GM21576 (cell line): ENCODE measurements around the gene CCDC192.
"Not testable (repeated sequence)": the region's sequence is repeated elsewhere in the genome, so short reads cannot be mapped to it uniquely, and the experiment has no call there.

Experiments
- ATAC-seq: cut with Tn5 transposase; IDR thresholded peaks from one replicate; pipeline ENCODE4 v1.9.1; 2021; ENCODE audit warnings: mild to moderate bottlenecking, moderate library complexity; ENCODE audit not compliant: unreplicated experiment

CCDC192 gene

DNA sequence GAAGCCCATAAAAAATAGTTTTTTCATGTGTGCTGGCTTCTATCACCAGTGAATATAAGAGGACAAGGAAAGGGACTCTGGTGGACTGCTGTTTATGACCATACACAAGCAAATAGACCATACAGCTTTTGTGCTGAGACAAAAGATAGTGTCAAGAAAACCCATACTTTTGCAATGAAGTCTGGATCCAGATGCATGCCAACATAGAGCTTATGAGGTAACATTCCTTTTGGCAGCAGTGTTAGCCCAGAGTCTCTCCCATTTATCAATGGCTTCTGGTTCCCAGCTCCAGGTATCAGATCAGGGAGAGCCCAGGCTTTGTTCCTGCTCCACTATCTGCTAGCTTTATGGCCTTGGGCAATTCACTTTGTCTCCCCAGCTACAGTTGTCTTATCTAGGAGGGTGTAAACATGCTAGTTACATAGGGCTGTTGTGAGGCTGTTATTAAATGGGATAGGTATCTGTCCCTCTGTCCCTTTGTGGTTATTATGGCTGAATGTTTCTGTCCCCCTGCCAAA, 55.6 kb downstream of the CCDC192 start:
- ATAC-seq = no peak

DNA sequence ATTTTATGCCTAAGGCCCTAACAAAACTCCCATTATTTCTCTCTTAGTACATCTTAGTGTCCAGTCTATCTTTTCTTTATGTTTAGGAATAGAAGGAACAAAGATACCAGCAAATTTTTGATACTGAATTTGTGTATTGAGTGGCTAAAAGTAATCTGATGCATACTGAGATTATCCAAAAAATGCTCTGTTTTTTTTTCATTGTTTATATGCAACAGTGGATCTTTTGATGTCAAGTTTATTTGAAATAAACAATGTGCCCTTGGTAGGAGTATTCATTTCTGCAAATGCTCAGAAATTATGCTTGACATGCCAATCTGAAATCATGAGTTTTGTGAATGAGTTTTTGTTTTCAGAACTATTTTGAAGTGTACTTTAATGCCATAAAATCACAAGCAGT, 58.7 kb downstream of the CCDC192 start:
- no peak for ATAC-seq

DNA sequence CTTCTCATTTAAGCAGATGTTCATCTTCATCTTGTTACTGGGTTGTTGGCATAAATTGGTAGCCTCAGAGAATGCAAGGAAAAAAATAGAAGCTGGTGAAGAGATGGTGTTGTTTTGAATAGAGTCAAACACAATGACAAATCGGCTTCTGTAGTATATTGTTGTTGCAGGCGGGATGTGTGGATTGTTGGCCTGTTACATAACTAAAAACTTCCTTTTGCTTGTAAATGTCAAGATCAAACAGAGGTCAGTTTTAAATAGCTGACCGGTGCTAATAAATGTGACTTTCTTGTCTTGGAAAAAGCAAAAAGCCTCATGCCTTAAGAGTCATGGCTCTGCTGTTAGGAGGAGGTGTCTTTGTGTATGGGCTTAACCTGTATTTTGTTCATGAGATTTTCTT, 59.2 kb downstream of the CCDC192 start:
- no peak for ATAC-seq

DNA sequence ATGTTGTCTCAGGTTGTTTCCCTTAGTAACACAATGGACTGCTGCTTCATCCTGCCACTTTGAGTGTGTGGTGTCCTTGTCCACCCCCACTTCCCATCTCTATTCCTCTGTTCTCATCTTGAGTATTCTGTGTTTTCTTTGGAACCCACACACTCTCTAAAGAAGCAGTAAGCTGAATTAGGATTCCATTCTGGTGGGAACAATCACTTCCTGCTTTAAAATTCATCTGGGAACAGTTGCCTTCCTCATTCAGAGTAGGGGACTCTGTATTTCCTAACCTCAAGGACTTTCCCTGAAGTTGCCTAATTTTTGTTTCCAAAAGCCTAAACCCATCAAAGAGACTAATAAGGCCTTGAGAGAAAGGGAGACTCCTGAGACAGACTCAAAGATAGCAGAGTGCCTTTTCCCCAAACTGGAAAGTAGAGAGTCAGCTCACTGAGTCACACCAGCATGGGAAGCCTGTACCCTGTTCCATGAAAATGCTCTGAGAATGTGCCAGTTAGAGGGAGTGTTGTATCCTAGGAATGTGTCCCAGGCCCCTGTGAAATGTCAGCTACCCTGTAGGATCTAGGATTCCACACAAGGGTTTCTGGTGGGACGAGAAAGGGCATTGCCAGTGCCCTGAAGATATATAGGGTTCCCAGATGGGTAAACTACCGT, 63.6 kb downstream of the CCDC192 start:
- no peak for ATAC-seq

DNA sequence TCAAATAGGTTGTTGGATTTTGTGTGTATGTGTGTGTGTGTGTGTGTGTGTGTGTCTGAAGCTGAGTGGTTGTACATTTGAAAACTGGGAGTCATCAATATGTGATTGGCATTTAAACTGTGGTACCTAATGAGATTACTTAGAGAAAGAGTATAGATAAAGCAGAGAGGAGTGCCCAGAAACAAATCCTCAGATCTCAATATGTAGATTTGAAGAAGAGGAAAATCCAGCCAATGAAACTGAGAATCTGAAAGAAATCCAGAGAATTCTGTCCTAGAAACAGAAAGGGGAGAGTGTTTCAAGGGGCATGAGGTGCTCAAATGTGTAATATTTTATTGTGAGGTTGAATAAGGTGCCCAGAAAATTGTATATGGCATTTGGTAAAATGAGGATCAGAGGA, 66.2 kb downstream of the CCDC192 start:
- no peak for ATAC-seq

DNA sequence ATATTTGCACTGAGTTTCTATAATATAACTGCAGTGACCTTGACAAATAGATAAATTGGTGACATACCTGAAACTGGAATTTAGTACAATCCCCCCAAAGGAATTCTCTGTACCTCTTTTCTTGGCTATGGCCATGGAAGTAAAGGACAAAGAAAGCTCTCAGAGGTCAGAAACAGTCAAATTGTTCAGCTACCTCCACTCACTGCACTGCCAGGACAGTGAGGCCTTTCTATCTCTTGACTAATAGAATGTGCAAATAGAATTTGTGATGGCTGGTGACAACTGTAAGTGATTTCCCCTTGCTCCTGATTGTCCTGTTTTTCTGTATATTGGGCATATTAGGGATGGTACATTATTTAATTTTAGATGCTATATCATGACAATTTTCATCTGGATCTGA, 67.1 kb downstream of the CCDC192 start:
- ATAC-seq = no peak

DNA sequence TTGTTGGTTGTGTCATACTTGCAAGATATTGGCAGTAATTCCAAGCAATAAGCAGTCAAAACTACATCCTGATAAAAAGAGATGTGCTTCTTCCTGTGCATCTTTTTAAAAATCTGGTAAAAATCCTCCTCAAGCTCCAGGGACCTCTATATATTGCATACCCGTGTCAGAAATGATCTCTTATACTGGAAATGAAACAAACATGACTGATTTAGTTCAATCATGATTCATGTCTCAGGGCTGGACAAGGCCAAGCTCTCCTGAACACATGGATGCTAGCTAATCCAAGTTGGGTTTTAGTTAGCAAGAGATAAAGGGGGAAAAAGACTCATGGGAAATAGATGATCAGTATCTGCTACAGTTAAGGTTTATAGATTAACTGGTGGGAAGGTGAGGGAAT, 69.3 kb downstream of the CCDC192 start:
- ATAC-seq = no peak

DNA sequence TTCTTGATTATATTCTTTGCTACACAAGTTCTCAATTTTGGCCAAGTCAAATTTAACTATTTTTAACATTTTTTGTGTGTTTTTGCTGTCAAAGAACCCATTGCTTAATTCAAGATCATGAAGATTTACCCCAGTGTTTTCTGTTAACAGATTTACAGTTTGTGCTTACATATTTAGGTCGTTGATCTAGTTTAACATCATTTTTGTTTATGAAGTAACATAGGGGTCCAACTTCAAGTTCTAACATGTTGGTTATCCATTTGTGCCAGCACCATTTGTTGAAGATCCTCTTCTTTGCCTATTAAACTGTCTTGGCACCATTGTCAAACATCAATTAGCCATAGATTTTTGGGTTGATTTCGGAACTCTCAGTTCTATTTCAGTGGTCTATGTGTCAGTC, 71.0 kb downstream of the CCDC192 start:
- no peak for ATAC-seq

DNA sequence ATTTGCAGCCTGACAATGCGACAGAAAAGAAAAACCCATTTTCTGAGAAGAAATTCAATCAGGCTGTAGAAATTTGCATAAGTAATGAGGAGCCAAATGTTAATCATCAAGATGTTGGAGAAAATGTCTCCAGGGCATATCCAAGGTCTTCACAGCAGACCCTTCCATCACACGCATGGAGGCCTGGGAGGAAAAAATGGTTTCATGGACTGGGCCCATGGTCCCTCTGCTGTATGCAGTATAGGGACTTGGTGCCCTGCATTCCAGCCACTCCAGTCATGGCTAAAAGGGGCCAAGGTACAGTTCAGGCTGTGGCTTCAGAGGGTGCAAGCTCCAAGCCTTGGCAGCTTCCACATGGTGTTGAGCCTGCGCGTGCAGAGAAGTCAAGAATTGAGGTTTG, 73.3 kb downstream of the CCDC192 start:
- no peak for ATAC-seq

DNA sequence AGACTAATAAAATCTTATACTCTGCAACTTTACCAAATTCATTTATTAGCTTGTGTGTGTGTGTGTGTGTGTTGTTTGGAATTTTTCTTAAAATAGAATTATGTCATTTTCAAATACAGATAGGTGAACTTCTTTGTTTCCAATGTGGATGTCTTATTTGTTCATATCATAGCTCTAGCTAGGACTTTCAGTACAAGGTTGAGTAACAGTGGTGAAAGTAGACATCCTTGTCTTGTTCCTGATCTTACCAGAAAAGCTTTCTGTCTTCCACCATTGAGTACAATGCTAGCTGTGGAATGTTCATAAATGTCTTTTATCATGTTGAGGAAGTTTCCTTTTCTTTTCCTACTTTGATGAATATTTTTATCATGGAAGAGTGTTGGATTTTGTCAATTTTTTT, 74.8 kb downstream of the CCDC192 start:
- ATAC-seq = no peak

DNA sequence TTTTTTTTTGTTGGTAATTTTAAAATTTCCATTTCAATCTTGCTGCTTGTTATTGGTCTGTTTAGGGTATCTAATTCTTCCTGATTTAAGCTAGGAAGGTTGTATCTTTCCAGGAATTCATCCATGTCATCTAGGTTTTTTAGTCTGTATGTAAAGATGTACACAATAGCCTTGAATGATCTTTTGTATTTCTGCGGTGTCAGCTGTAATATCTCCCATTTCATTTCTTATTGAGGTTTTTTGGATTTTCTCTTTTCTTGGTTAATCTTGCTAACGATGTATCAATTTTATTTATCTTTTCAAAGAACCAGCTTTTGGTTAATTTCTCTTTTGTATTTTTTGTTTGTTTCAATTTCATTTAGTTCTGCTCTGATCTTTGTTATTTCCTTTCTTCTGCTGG, 79.3 kb downstream of the CCDC192 start:
- not testable (repeated sequence) for ATAC-seq

DNA sequence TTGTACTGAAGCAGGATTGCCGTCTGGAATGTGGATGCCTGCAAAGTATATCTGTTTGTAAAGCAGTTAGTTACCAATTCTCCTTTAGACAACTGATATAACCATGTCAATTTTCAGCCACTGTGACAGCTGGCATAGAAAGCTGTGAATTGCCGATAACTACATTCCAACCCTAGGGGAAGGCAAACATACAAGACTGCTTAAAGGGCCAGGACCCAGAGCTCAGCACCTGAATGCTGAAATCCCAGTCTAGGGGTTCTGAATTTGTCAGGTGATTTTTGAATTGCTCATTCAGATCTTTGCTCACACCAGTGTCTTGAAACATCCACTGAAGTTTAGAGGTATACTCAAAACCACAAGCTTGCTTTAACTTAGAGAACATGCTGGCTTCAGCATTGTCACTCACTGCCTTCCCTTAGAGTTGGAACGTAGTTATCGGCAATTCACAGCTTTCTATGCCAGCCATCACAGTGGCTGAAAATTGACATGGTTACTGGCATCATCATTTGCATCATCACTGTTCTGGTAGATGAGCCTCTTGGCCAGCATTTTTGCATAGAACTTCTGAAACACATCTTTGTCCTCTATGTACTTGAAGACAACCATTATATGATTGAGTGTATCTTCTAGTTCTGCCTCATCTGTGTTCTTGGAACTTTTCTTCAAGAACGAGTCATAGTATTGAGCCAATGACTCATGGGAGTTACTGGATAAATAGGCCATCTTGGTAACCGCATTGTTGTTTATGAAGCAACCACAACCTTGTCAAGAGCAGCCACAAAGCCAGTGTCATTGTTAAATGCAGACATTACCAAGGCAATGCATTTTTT, 82.1 kb downstream of the CCDC192 start:
- ATAC-seq = no peak

DNA sequence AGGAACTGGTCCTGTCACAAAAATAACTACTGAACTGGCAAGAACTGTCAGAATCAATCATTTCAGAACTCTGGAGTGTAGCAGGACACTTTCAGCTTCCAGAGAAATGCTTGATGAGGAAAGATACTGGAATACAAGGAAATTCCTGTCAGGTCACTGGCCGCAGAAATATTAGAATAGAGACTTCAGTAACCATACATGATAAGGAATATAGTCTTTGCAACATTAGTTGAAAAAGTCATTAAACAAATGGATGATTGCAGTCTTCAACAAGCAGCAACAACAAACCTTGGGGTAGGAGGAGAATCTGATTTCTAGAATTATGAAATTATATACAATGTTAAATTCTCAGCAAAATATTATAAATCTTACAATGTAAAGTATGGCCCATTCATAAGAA, 88.2 kb downstream of the CCDC192 start:
- ATAC-seq = no peak

DNA sequence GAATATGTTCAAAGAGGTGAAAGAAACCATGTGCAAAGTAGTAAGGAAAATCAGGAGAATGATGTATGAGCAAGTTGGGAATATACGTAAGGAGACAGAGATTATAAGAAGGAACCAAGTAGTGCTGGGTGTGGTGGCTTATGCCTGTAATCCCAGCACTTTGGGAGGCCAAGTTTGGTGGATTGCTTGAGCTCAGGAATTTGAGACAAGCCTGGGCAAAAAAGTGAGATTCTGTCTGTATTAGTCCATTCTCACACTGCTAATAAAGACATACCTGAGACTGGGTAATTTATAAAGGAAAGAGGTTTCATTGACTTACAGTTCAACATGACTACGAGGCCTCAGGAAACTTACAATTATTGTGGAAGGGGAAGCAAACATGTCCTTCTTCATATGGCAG, 88.7 kb downstream of the CCDC192 start:
- ATAC-seq = not testable (repeated sequence)

DNA sequence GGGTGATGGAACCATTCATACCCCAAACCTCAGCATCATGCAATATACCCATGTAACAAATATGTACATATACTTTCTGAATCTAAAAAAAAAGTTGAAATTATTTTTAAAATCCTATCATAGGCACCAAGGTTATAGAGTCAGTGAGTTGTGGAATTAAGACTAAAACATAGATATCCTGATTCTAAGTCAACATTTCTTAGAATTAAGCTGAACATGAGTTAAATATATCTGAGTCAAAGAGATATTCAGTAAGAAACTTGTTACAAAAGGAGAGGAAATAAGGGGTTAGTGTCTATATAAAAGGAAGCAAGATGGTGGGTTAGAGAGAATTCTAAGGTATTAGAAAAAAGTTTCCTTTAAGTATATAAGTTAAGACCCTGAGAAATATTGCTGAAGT, 89.9 kb downstream of the CCDC192 start:
- ATAC-seq = no peak

DNA sequence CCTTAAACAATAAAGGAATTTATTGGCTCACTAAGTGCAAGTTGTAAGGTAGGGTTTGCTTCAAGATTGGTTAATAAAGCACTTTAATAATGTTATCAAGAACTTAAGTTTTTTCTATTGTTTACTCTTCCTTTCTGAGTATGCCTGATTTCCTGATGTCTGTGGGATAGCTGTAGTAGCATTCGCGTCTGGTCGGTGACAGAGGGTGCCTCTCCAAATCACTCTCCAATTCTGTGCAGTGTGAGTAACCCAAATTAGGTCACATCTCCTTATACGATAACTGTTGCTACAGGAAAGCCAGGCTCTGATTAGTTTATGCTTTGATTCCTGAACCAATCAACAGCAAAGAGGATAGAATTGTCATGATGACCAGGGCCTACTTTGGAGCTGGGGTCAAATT, 90.7 kb downstream of the CCDC192 start:
- ATAC-seq = no peak

DNA sequence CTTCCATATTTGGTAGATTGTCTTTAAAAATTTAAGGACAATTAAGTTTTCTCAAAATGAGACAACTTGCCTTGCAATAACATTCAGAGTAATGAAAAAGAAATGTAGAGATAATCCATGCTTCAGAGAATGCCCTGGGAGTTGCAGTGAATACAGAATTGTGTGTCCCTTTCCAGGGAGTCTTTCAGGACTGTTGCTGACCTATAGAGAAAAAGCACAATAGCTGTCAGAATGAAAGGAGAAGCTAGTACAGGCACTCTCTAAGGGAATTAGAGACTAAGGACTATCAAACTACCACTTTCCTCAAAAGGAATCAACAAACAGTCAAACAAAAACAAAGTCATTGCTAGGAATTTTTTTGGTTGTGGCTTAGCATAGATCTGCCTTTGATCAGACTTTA, 93.0 kb downstream of the CCDC192 start:
- no peak for ATAC-seq

DNA sequence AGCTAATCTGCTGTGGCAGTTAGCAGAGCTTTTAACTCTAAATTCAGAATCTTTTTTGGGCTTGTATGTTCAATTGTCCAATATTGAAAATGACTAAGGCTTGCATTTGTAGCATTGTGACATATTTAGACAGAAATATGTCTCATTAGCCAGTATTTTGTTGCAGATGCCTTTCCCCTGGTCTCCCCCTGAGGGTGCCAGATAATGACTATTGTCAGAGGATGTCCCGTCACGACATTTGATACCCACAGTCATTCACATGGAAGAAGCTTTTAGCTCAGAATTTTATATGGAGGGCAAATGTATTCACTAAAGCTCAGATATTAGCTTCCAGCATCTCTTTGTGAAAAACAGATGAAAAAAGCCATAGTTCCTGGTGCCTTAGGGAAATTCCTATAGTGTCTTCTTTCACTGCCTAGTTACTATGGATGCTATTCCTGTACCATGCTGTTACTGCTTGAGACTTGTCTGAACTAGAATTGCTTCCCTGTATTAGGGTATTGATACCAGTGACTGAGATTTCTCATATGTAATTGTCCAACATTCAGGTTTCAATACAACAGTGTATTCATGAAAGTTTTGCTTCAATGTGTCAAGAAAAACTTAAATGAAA, 96.2 kb downstream of the CCDC192 start:
- ATAC-seq = no peak

DNA sequence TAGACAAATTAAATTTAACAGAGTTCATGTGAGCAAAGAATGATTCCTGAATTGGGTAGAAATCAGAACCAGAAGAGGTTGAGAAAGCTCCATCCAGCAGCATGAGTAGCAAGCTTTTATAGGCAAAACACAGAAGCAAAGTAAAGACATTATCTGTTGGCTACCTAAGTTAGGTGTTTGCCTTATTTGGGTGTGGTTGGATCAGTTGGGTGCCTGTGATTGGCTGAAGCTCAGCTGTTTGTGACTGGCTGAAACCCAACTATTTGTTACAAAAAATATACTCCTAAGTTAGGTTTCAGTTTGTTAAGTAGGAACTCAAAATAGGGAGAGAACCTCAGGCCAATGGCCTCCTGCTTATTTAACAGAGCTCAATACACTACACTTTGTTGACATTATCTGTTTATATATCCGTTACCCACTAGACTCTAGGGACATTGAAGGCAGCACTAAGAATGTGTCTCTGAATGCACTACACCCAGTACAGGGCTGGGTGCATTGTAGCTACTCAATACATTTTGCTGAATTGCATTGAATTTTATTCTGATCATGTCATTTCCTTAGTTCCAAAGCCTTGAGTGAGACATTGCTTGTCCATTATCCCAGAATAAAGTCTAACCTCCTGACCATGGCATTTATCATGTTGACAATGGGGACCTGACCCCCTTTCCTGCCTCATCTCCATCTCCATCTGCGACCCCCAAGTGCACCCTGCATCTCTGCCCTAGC, 98.7 kb downstream of the CCDC192 start:
- no peak for ATAC-seq

DNA sequence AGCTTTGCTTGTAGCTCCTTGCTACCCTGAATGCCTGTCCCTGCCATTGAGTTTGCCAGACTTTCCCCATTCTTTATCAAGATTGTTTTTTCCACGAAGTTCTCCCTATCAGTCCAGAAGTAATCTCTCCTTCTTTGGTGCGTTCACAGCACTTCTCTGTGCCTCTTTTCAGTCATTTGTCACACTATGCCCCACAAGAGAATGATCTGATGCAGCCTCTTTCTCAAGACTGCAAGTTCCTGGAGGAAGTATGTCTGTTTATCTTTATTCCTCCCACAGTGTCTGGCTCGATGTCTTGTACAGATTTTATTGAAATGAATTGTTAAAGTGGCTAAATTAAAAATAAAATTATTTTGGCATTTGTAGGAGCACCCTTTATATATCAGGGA, 99.3 kb downstream of the CCDC192 start:
- ATAC-seq = no peak

DNA sequence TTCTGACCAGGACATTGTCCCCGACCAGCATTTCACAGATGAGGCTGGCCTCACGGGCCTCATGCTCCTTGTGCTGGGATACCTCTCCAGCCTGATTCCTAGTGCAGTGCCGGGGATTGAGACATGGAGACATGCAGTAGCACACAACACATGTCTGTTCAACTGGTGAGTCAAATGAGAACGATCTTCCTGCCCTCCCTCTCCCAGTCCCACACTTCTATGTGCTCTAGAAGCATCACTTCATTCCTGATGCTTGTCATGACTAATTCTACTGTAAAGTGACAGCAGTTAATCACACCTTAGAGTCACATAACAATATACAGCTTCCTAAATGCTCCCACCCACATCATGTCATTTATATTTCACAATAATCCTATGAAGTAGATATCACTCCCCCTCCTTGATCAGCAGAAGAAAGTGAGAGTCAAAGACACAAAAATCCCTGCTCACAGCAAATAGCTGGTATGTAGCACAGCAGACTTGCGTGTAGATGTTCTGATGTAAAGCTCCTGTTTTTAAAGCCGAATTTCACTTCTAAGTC, 101.8 kb downstream of the CCDC192 start:
- no peak for ATAC-seq
